GM19351 (cell line): ENCODE measurements around the gene FGFBP3.

ENCODE experiments used
- ATAC-seq: cut with Tn5 transposase; IDR thresholded peaks from one replicate; pipeline ENCODE4 v1.9.1; 2021; ENCODE audit warnings: mild to moderate bottlenecking, moderate library complexity; ENCODE audit not compliant: unreplicated experiment

The FGFBP3 gene

GRCh38 chr10:91909117-91909677 is at the start of gene FGFBP3:
FGFBP3 (minus strand) TSS chr10:91909486; CDS start chr10:91908969, 517 bp downstream.
- ATAC-seq: no peak

GRCh38 chr10:91957091-91957490 is 47.8 kb upstream of the FGFBP3 start:
- no peak for ATAC-seq

DNA sequence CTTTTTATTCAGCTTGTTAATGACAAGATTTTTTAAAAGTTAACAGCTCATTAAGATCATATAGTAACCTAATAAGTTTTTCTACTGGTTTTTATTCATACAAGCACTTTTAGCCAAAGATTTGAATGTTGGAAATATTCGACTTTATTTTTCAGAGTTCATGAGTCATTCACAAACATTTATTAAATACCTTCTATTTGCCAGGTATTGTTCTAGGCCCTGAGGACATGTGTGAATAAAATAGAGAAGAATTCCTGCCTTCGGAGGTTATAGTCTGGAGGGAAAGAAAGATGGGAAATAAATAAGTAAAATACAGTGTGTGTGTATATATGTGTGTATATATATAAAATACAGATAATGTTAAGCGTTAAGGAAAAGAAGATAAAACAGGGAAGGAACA is 45.8 kb upstream of the FGFBP3 start:
- no peak for ATAC-seq

DNA sequence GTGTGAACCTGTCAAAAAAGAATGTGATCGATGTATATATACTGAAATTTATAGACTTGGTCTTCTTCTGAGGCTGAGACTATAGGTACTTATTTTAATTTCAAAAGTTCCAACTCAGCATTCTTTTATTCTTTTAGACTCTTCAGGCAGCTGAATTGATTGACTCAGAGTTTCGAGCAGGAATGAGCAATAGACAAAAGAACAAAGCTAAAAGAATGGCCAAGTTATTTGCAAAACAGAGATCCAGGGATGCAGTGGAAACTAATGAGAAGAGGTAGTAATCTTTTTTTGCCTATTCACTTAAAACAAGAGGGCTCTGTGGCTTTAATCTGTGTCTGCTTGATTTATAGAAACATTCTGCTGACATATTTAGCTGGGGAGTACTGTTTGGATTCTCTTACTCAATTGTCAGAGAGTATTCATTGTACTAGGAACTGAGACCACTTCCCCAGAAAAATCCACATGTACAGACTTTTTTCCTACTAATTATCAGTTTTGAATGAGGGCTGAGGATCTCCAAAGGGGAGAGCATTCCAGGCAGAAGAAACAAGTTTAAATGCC is 44.4 kb upstream of the FGFBP3 start:
- no peak for ATAC-seq

- ATAC-seq: peak; percentile 75
These were observed 35.8 kb upstream of the FGFBP3 start for GRCh38 chr10:91944880-91945630.

DNA sequence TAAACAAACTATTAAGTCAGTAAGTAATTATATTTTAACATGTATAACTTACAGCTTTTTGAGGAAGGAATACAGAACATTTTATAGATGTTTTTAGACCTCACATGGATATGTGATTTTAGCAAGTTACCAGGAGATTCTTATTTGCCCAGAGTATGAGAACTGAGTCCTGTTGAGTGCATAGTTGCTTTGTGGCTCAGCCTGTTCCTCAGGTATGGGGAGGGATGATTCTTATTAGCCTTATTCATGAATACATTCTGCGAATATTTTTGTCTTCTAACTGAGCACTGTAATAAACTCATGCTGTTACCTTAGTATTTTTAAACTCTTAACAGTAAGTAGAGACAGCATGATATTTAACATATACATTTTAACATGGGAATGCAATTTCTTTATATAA is 32.1 kb upstream of the FGFBP3 start:
- ATAC-seq: no peak

DNA sequence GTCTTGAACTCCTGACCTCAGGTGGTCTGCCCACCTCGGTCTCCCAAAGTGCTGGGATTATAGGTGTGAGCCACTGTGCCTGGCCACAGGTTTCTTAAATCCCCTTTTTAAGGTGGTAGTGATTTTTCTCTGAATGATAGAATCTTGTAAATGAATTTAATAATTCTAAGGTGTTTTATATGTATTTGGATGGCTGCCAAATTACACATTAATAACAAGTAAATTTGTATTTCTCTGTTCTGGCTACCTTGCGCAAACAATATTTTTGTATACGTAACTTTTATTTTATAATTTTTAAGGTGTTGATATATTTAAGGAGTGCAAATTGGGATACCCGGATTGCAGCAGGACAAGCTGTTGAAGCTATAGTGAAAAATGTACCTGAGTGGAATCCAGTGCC is 30.4 kb upstream of the FGFBP3 start:
- no peak for ATAC-seq

- no peak for ATAC-seq
These were observed 26.6 kb upstream of the FGFBP3 start for GRCh38 chr10:91935886-91936285.

GRCh38 chr10:91932737-91933136 is 23.5 kb upstream of the FGFBP3 start:
- no peak for ATAC-seq

DNA sequence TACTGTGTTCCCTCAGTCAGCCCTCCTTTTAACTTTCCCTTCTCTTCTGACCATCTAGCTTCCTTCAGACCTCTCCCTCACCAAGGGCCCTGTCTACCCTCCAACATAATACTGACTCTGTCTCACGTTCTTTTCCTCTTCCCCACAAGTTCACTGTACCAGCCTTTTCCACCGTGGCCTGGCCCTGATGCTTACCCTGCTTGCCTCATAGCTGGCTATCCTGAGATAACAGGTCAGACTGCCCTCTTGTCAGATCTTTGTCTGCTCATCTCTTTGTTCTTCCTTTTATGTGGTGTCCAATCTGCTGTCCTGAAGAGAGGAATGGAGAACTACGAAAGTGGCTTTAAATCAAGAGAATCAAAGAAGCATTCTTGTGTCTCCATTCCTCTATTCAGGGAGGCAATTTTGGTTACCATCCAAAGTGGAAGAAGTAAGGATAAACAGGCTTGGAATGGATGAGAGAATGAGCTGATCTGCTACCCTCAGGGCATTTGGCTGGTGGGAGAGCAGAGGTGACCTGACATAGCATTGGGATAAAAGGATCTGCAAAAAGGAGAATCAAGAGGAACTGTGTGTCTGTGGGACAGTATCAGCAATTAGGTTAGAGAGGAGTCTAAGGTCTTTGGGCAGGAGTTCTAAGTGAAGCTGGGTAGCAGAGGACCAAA is 22.4 kb upstream of the FGFBP3 start:
- ATAC-seq: no peak

- ATAC-seq: no peak
These were observed 21.7 kb upstream of the FGFBP3 start for GRCh38 chr10:91930939-91931338.

- ATAC-seq: no peak
These were observed 15.7 kb upstream of the FGFBP3 start for GRCh38 chr10:91925022-91925320.

GRCh38 chr10:91924212-91925021 is 15.1 kb upstream of the FGFBP3 start:
- peak; percentile 24 for ATAC-seq

GRCh38 chr10:91923371-91924211 is 14.3 kb upstream of the FGFBP3 start, which contains the start of gene BTAF1:
BTAF1 (plus strand) TSS chr10:91923770; CDS start chr10:91924077, 307 bp downstream.
- ATAC-seq: peak; percentile 95

- ATAC-seq: no peak
These were observed 10.4 kb upstream of the FGFBP3 start for GRCh38 chr10:91919651-91920050.

DNA sequence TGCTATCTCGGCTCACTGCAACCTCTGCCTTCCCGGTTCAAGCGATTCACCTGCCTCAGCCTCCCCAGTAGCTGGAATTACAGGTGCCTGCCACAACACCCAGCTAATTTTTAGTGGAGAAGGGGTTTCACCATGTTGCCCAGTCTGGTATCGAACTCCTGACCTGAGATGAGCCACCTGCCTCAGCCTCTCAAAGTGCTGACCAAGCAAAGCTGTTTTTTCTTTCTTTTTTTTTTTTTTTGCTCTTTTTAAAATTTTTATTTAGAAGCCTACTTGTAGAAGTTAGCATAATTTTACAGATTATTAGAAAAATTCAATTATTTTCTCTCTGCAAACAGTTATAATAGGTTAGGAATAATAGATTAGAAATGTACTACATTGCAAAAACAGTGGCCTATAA is 1.2 kb upstream of the FGFBP3 start:
- no peak for ATAC-seq

- peak; percentile 86 for ATAC-seq
These were observed 759 bp downstream of the FGFBP3 start for GRCh38 chr10:91908337-91909116.

DNA sequence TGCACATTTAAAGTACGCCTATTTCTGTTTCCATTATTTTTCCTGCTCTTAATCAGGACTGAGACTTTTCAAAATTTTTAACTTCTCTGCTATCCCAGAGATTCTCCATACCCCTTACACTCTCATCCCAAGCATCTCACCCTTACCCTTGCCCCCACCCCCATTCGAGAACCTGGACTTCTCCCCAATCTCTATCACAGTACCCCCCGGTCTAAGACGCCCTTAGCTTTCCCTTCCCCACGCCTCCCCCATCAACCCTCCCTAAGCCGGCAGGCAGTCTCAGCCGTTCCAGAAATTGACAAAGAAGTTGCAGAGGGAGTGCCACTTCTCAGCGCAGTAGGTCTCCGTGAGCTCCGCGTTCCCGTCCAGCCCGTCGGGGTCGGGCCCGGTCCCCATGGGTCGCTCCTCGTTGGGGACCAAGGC is 1.4 kb downstream of the FGFBP3 start:
- peak; percentile 25 for ATAC-seq

- no peak for ATAC-seq
These were observed 2.2 kb downstream of the FGFBP3 start for GRCh38 chr10:91907033-91907594.
